NCI-H1092 (cell line): ENCODE results near the gene PEAK1.
"Not testable (repeated sequence)": the region's sequence is repeated elsewhere in the genome, so short reads cannot be mapped to it uniquely, and the experiment has no call there.

Source experiments
- DNase-seq: peaks from one replicate; lab custom pipeline; 2025; lab: John Stamatoyannopoulos, UW

Gene PEAK1

GRCh38 chr15:77311618-77312398, 108.1 kb downstream of the PEAK1 start:
- no peak for DNase-seq

GRCh38 chr15:77311020-77311419, 108.9 kb downstream of the PEAK1 start:
- DNase-seq, result no peak

GRCh38 chr15:77309392-77309791, 110.5 kb downstream of the PEAK1 start:
- DNase-seq, result no peak

GRCh38 chr15:77305953-77306352, 114.0 kb downstream of the PEAK1 start:
- DNase-seq, result no peak

- no peak for DNase-seq
Measured at GRCh38 chr15:77296773-77297337, 123.0 kb downstream of the PEAK1 start.

- DNase-seq, result no peak
Measured at GRCh38 chr15:77295446-77295845, 124.5 kb downstream of the PEAK1 start.

- no peak for DNase-seq
Measured at GRCh38 chr15:77292969-77293558, 126.8 kb downstream of the PEAK1 start.

GRCh38 chr15:77291107-77291506, 128.8 kb downstream of the PEAK1 start:
- no peak for DNase-seq

- no peak for DNase-seq
Measured at GRCh38 chr15:77287385-77287784, 132.5 kb downstream of the PEAK1 start.

- DNase-seq, result no peak
Measured at GRCh38 chr15:77285057-77285997, 134.6 kb downstream of the PEAK1 start.

GRCh38 chr15:77282333-77282732, 137.6 kb downstream of the PEAK1 start:
- no peak for DNase-seq

- no peak for DNase-seq
Measured at GRCh38 chr15:77276943-77277342, 143.0 kb downstream of the PEAK1 start.

- no peak for DNase-seq
Measured at GRCh38 chr15:77276096-77276495, 143.8 kb downstream of the PEAK1 start.

GRCh38 chr15:77273136-77273535, 146.8 kb downstream of the PEAK1 start:
- DNase-seq, result not testable (repeated sequence)

GRCh38 chr15:77266708-77267386, 153.1 kb downstream of the PEAK1 start:
- DNase-seq, result no peak

GRCh38 chr15:77255385-77255784, 164.5 kb downstream of the PEAK1 start:
- no peak for DNase-seq

- no peak for DNase-seq
Measured at GRCh38 chr15:77251662-77252061, 168.2 kb downstream of the PEAK1 start.

GRCh38 chr15:77247116-77247515, 172.8 kb downstream of the PEAK1 start:
- DNase-seq, result no peak

GRCh38 chr15:77243716-77244401, 176.0 kb downstream of the PEAK1 start:
- no peak for DNase-seq

- no peak for DNase-seq
Measured at GRCh38 chr15:77243135-77243534, 176.8 kb downstream of the PEAK1 start.
